Calu3 (cell line): Measurements from ENCODE around the gene GGN. TPM values are rescaled to one million over a fixed set of nuclear protein-coding genes. Genes with fewer than 3 reads are reported as not detected.
"Not testable (repeated sequence)": the region's sequence is repeated elsewhere in the genome, so short reads cannot be mapped to it uniquely, and the experiment has no call there.

ENCODE experiments used
- BruUV-seq: library from RNA; stranded (reverse); fragments of 400-500 nt; replicated peaks from 2 replicates; lab custom pipeline; 2021; lab: Mats Ljungman, UMichigan
- CTCF ChIA-PET: fragments of 300-600 bp; sonication (Branson Sonifier 250); formaldehyde crosslinking; loops from one replicate; lab custom pipeline; 2022; ENCODE audit warnings: antibody characterized with exemption; lab: Charles Lee
- DNase-seq: peaks from one replicate; pipeline ENCODE4 v3.0.0; 2022
- H3K27ac Mint-ChIP-seq: one replicate; pipeline ENCODE4 v1.8.0; 2022; ENCODE audit warnings: mixed read lengths; ENCODE audit not compliant: unreplicated experiment
- H3K27me3 Mint-ChIP-seq: one replicate; pipeline ENCODE4 v1.8.0; 2022; ENCODE audit warnings: mixed read lengths; ENCODE audit not compliant: unreplicated experiment
- H3K36me3 Mint-ChIP-seq: one replicate; pipeline ENCODE4 v1.8.0; 2022; ENCODE audit warnings: mild to moderate bottlenecking, moderate library complexity, mixed read lengths; ENCODE audit not compliant: insufficient read depth, unreplicated experiment
- H3K4me1 Mint-ChIP-seq: one replicate; pipeline ENCODE4 v1.8.0; 2022; ENCODE audit warnings: mild to moderate bottlenecking, low read depth, mixed read lengths; ENCODE audit not compliant: unreplicated experiment
- H3K4me3 Mint-ChIP-seq: one replicate; pipeline ENCODE4 v1.8.0; 2022; ENCODE audit warnings: mild to moderate bottlenecking, low read depth, moderate library complexity, mixed read lengths; ENCODE audit not compliant: unreplicated experiment
- H3K9me3 Mint-ChIP-seq: one replicate; pipeline ENCODE4 v1.8.0; 2022; ENCODE audit warnings: low read depth, mixed read lengths; ENCODE audit not compliant: unreplicated experiment
- CTCF ChIP-seq: fragments of 200-600 bp; IDR thresholded peaks from one replicate; pipeline ENCODE4 v1.8.0; 2022; ENCODE audit warnings: antibody characterized with exemption; ENCODE audit not compliant: unreplicated experiment
- intact Hi-C: fragments of 100-400 bp; cut with micrococcal nuclease; formaldehyde crosslinking; loops from one replicate; pipeline ENCODE4 v1.10.0; 2022; ENCODE audit not compliant: unreplicated experiment
- total RNA-seq: library from RNA; stranded (reverse); gene quantifications from 2 replicates; pipeline ENCODE4 v1.2.3, GENCODE V29; 2022

Gene GGN
- total RNA-seq, 1 experiment from 2014 or later, result 0.40 TPM

- no peak for TF ChIP-seq CTCF
- CTCF ChIA-PET, result no interaction called here
- Mint-ChIP-seq H3K4me3 (no peak overlapping the region), H3K27ac (no peak overlapping the region), H3K9me3 (no peaks in the 10 kb centered on the region), H3K4me1 (peaks cover 13% of the 10 kb centered on the region), H3K36me3 (peaks cover 18% of the 10 kb centered on the region), H3K27me3 (peaks cover 57% of the 10 kb centered on the region)
- no peak for DNase-seq
- intact Hi-C loops, result no loop called here
- no TSS peak for BruUV-seq
Measured at GRCh38 chr19:38371081-38371480, 16.8 kb downstream of the GGN start.

- TF ChIP-seq CTCF, result no peak
- H3K27ac Mint-ChIP-seq, result no peak overlapping the region
- no TSS peak for BruUV-seq
- CTCF ChIA-PET, result no interaction called here
- intact Hi-C loops, result no loop called here
- H3K9me3 Mint-ChIP-seq, result no peaks in the 10 kb centered on the region
- no peak for DNase-seq
- peaks cover 14% of the 10 kb centered on the region for H3K36me3 Mint-ChIP-seq
- H3K4me3 Mint-ChIP-seq, result no peak overlapping the region
- H3K4me1 Mint-ChIP-seq, result peaks cover 5% of the 10 kb centered on the region
- H3K27me3 Mint-ChIP-seq, result peaks cover 62% of the 10 kb centered on the region
Measured at GRCh38 chr19:38370299-38370698, 17.5 kb downstream of the GGN start.

- Mint-ChIP-seq H3K4me1 (no peaks in the 10 kb centered on the region), H3K27me3 (peaks cover 62% of the 10 kb centered on the region), H3K36me3 (peaks cover 7% of the 10 kb centered on the region), H3K27ac (no peak overlapping the region), H3K4me3 (no peak overlapping the region), H3K9me3 (no peaks in the 10 kb centered on the region)
- BruUV-seq, result no TSS peak
- CTCF ChIA-PET, result no interaction called here
- TF ChIP-seq CTCF, result no peak
- DNase-seq, result no peak
- intact Hi-C loops, result no loop called here
Measured at GRCh38 chr19:38369584-38369983, 18.2 kb downstream of the GGN start.

GRCh38 chr19:38367041-38367440 lies 20.8 kb downstream of the GGN start:
- intact Hi-C loops, result no loop called here

GRCh38 chr19:38362946-38363688 lies 24.7 kb downstream of the GGN start:
- H3K9me3 Mint-ChIP-seq, BruUV-seq, H3K27ac Mint-ChIP-seq, DNase-seq, intact Hi-C loops: not testable (repeated sequence)
- H3K4me1 Mint-ChIP-seq, result peaks cover 11% of the 10 kb centered on the region
- peaks cover 28% of the 10 kb centered on the region for H3K36me3 Mint-ChIP-seq
- H3K27me3 Mint-ChIP-seq, result peaks cover 63% of the 10 kb centered on the region
- CTCF ChIA-PET, result interaction anchor here (2.1 kb wide), 1 partner anchor 11 kb away, joined by 12 read pairs; the partner anchor contains the start of gene PSMD8
- peak overlapping the region; percentile 76 for H3K4me3 Mint-ChIP-seq

More at GRCh38 chr19:38367041-38367440, 20.8 kb downstream of the GGN start:
- Mint-ChIP-seq H3K9me3 (no peaks in the 10 kb centered on the region), H3K4me3 (no peak overlapping the region), H3K36me3 (peaks cover 6% of the 10 kb centered on the region), H3K27ac (no peak overlapping the region), H3K27me3 (peaks cover 60% of the 10 kb centered on the region), H3K4me1 (no peaks in the 10 kb centered on the region)
- no peak for DNase-seq
- no TSS peak for BruUV-seq
- TF ChIP-seq CTCF, result no peak
- CTCF ChIA-PET, result no interaction called here
